ENCODE measurements around the gene SLMAP.

SLMAP gene

GRCh38 chr3:57961828-57962447 lies 205.8 kb downstream of the SLMAP start:
- DNase-seq (ENCODE audit: low spot score): no peak

GRCh38 chr3:57962448-57962834 lies 206.3 kb downstream of the SLMAP start:
- DNase-seq (ENCODE audit: low spot score): no peak

GRCh38 chr3:57963811-57964346 lies 207.8 kb downstream of the SLMAP start:
- DNase-seq (ENCODE audit: low spot score): no peak

GRCh38 chr3:57966829-57967228 lies 210.7 kb downstream of the SLMAP start:
- no peak for DNase-seq (ENCODE audit: low spot score)

GRCh38 chr3:57967590-57967989 lies 211.5 kb downstream of the SLMAP start:
- no peak for DNase-seq (ENCODE audit: low spot score)

GRCh38 chr3:57968501-57968900 lies 212.4 kb downstream of the SLMAP start:
- DNase-seq (ENCODE audit: low spot score): no peak

GRCh38 chr3:57971975-57972374 lies 215.9 kb downstream of the SLMAP start:
- DNase-seq (ENCODE audit: low spot score): no peak

GRCh38 chr3:57972531-57973111 lies 216.5 kb downstream of the SLMAP start:
- no peak for DNase-seq (ENCODE audit: low spot score)

GRCh38 chr3:57973715-57974477 lies 217.8 kb downstream of the SLMAP start:
- no peak for DNase-seq (ENCODE audit: low spot score)

- no peak for DNase-seq (ENCODE audit: low spot score)
These were observed 218.8 kb downstream of the SLMAP start for GRCh38 chr3:57974796-57975388.

- DNase-seq (ENCODE audit: low spot score): no peak
These were observed 221.7 kb downstream of the SLMAP start for GRCh38 chr3:57977818-57978235.

- no peak for DNase-seq (ENCODE audit: low spot score)
These were observed 222.2 kb downstream of the SLMAP start for GRCh38 chr3:57978316-57978715.

Measured in hematopoietic multipotent progenitor cell treated with erythropoietin and hydrocortisone succinate and interleukin-3 and kit ligand, for 17 days (in vitro differentiated cells).